Measurements from ENCODE around the gene SLC26A4. TPM values are rescaled to one million over a fixed set of nuclear protein-coding genes. Genes with fewer than 3 reads are reported as not detected.

The SLC26A4 gene
- total and polyA plus RNA-seq, 4 donors = 1.4 to 3.5 (median 2.6) TPM

DNA sequence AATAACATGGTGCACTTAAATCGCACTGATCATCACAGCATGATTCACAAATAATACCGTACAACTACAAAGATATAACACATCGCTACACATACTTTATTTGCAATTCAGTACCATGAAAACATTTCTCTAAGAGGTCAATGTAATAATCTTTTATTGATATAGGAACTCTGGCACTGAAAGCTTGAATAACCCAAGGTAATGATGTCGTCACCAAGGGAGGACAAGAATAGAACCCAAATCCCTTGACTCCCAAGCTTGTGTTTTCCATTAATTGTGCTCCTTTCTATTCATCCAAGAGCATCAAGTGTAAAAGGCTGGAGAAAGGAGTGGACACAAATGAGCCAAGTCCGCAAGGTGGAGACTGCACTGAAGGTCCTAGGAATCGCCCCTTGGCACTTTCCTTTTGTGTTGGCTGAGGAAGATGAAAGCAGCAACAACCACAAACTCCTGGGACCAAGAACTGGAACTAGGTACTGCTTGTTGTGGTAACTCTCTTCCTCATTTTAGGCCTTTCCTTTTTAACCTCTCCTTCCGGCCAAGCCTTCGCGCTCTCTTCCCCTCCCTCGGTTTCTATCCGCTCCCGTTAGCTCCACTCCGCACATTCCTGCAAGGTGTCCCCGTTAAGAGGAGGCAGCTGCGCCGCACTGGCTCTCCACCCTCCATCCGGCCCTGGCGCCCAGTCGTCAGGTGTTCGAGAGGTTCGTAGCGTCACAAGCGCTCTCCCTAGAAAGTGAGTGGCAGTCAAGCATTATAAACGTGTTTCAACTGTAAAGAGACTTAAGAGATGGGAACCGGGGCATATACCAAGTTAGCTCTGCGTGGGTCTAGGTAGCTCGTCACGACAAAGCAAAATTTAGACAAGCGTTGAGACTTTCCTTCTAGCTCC lies 82.3 kb downstream of the SLC26A4 start:
- intact Hi-C loops (cut with DNase I) = loop anchor here (1.0 to 10.0 kb wide), 4 partner anchors 132 to 575 kb away; no protein-coding TSS in a partner anchor
- H3K27me3 ChIP-seq (ENCODE audit: control insufficient read depth in 1 of 2, insufficient read depth in 2 of 2, low read length in 1 of 2) = no peaks in the 10 kb centered on the region
- H3K9me3 ChIP-seq (ENCODE audit: control insufficient read depth, low read length) = no peaks in the 10 kb centered on the region
- H3K36me3 ChIP-seq (ENCODE audit: control insufficient read depth in 1 of 2, insufficient read depth in 2 of 2, low read length in 1 of 2) = no peaks in the 10 kb centered on the region
- H3K27ac ChIP-seq (ENCODE audit: low read depth in 1 of 2, low read length in 2 of 2) = peak overlapping the region; percentile 80 to 87
- WGBS, 2 donors = 14% methylated on average over 29 of the region's 29 CpGs
- DNase-seq = peak; percentile 72 to 82
- peak; percentile 36 for ATAC-seq (ENCODE audit: low FRiP score)
- H3K4me3 ChIP-seq (ENCODE audit: low read length in 2 of 2) = peak overlapping the region; percentile 32 to 57
- peaks cover 2 to 7% of the 10 kb centered on the region in 2 donors for H3K4me1 ChIP-seq (ENCODE audit: control insufficient read depth in 1 of 2, insufficient read depth in 2 of 2, low read length in 2 of 2)

DNA sequence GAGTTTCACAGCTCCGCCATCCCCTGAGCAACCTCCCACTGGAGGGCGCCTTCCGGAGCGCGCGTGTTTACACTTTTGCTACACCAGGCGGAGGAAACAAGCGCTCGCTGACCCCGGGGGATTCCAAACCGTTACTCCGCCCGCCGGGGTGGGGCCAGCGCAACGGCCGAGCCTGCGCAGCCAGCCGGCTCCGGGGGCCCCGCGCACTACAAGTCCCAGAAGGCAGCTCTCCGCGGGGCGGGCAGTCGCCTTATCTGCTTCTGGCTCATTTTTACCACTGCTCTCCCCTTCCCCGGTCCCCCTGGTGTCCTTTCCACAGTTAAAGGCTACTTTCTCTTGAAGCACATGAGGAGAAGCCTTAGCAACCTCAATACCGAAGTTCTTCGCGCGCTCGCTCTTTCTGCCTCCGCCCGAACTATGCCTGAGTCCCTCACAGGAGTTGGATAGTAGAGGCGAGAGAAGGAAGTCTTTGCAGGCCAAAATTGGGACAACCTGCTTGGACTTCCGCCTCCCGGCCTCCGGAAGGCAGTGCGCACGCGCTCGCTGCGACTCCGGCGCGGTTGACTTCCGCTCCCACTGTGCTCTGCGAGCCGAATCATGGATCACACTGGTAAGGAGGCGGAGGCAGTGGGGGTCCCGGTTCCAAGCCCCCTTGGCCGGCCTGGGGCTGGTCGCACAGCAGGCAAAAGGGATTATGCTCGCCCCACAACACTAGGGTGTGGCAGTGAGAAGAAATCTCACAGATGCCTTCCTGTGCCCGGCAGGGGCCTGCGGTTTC lies 83.1 kb downstream of the SLC26A4 start, which contains the start of gene CBLL1:
CBLL1 (plus strand) TSS at position 576 of the 778 bp plus-strand sequence; CDS start at position 598, 22 bp downstream.
- H3K4me1 ChIP-seq (ENCODE audit: control insufficient read depth in 1 of 2, insufficient read depth in 2 of 2, low read length in 2 of 2) = peaks cover 2 to 7% of the 10 kb centered on the region in 2 donors
- WGBS, 2 donors = 0% methylated on average over 56 of the region's 56 CpGs
- DNase-seq = peak; percentile 98 to 99
- no peaks in the 10 kb centered on the region for H3K36me3 ChIP-seq (ENCODE audit: control insufficient read depth in 1 of 2, insufficient read depth in 2 of 2, low read length in 1 of 2)
- H3K4me3 ChIP-seq (ENCODE audit: low read length in 2 of 2) = peak within 1 kb of the TSS; percentile 57 to 81
- no peaks in the 10 kb centered on the region for H3K9me3 ChIP-seq (ENCODE audit: control insufficient read depth, low read length)
- peak within 1 kb of the TSS; percentile 80 to 87 for H3K27ac ChIP-seq (ENCODE audit: low read depth in 1 of 2, low read length in 2 of 2)
- peak; percentile 100 for ATAC-seq (ENCODE audit: low FRiP score)
- H3K27me3 ChIP-seq (ENCODE audit: control insufficient read depth in 1 of 2, insufficient read depth in 2 of 2, low read length in 1 of 2) = no peaks in the 10 kb centered on the region
- intact Hi-C loops (cut with DNase I) = loop anchor here (1.0 to 10.0 kb wide), 4 partner anchors 131 to 575 kb away; no protein-coding TSS in a partner anchor

DNA sequence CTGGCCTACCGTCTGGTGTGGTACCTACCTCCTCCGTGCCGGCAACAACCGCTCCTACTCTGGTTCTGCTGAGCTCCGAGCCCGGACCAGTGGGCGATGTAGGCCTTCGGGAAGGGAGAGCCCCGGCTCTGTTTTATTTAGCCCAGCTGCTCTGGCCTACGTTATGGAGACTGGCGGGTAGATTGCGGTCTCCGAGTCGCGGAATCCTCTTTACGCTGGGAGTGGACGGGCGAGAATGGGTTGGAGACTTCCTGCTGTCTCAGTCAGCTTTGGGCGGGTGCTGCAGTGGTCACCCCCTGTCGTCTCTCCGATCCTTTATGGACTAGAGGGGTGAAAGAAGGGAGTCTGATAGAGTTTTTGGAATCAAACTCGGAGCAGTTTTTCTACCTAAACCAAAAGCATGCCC lies 83.7 kb downstream of the SLC26A4 start:
- Histone ChIP-seq H3K4me3 (ENCODE audit: low read length in 2 of 2) (peak overlapping the region; percentile 56 to 81), H3K36me3 (ENCODE audit: control insufficient read depth in 1 of 2, insufficient read depth in 2 of 2, low read length in 1 of 2) (no peaks in the 10 kb centered on the region), H3K27me3 (ENCODE audit: control insufficient read depth in 1 of 2, insufficient read depth in 2 of 2, low read length in 1 of 2) (no peaks in the 10 kb centered on the region), H3K27ac (ENCODE audit: low read depth in 1 of 2, low read length in 2 of 2) (peak overlapping the region in 1 of 2 donors; percentile 83), H3K9me3 (ENCODE audit: control insufficient read depth, low read length) (no peaks in the 10 kb centered on the region), H3K4me1 (ENCODE audit: control insufficient read depth in 1 of 2, insufficient read depth in 2 of 2, low read length in 2 of 2) (peaks cover 2 to 7% of the 10 kb centered on the region in 2 donors)
- intact Hi-C loops (cut with DNase I) = loop anchor here (5.0 to 10.0 kb wide), 3 partner anchors 130 to 400 kb away; no protein-coding TSS in a partner anchor
- ATAC-seq (ENCODE audit: low FRiP score) (peak; percentile 65), DNase-seq (no peak)
- 0% methylated on average over 22 of the region's 22 CpGs for WGBS, 2 donors

DNA sequence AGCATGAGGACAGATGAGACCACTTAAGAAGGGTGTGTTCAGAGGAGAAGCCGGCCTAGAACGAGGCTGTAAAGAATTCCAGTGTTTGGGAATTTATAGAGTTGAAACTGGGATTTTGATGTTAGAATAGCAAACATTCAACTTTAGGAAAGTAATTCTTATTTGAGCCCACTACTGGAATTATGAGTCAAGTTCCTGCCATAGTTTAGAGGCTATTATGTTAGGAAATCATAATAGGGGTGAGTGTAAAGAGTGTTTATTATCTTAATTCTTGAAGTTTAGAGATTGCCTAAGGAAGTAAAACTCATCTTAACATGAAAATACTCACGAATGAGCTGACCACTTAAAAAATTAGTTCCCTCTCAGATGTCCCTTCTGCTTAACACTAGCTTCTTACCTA lies 85.4 kb downstream of the SLC26A4 start:
- Histone ChIP-seq H3K4me1 (ENCODE audit: control insufficient read depth in 1 of 2, insufficient read depth in 2 of 2, low read length in 2 of 2) (peaks cover 2 to 7% of the 10 kb centered on the region in 2 donors), H3K36me3 (ENCODE audit: control insufficient read depth in 1 of 2, insufficient read depth in 2 of 2, low read length in 1 of 2) (peaks cover 0 to 3% of the 10 kb centered on the region in 2 donors), H3K9me3 (ENCODE audit: control insufficient read depth, low read length) (no peaks in the 10 kb centered on the region), H3K27me3 (ENCODE audit: control insufficient read depth in 1 of 2, insufficient read depth in 2 of 2, low read length in 1 of 2) (no peaks in the 10 kb centered on the region), H3K4me3 (ENCODE audit: low read length in 2 of 2) (no peak overlapping the region), H3K27ac (ENCODE audit: low read depth in 1 of 2, low read length in 2 of 2) (no peak overlapping the region)
- ATAC-seq (ENCODE audit: low FRiP score) = no peak
- WGBS, 2 donors = 63 to 66% methylated on average over 3 of the region's 3 CpGs
- intact Hi-C loops (cut with DNase I) = loop anchor here in 1 of 2 donors (10.0 kb wide), 2 partner anchors 129 to 399 kb away; no protein-coding TSS in a partner anchor
- DNase-seq = no peak

DNA sequence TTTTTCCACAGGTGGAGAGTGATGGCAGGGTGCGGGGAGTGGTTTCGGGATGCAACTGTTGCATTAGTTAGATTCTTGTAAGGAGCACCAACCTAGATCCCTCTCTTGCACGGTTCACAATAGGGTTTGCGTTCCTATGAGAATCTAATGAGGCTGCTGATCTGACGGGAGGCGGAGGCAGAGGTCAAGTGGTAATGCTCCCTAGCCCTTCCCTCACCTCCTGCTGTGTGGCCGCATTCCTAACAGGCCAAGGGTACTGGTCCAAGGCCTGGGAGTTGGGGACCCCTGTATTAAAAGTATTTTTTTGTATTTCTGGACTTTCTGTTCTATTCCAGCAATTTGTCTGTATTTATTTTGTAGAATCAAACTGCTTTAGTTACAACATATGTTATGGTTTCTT lies 90.5 kb downstream of the SLC26A4 start:
- Histone ChIP-seq H3K4me3 (ENCODE audit: low read length in 2 of 2) (no peak overlapping the region), H3K36me3 (ENCODE audit: control insufficient read depth in 1 of 2, insufficient read depth in 2 of 2, low read length in 1 of 2) (peaks cover 3 to 4% of the 10 kb centered on the region in 2 donors), H3K4me1 (ENCODE audit: control insufficient read depth in 1 of 2, insufficient read depth in 2 of 2, low read length in 2 of 2) (no peaks in the 10 kb centered on the region), H3K27ac (ENCODE audit: low read depth in 1 of 2, low read length in 2 of 2) (no peak overlapping the region), H3K9me3 (ENCODE audit: control insufficient read depth, low read length) (no peaks in the 10 kb centered on the region), H3K27me3 (ENCODE audit: control insufficient read depth in 1 of 2, insufficient read depth in 2 of 2, low read length in 1 of 2) (no peaks in the 10 kb centered on the region)
- DNase-seq (no peak), ATAC-seq (ENCODE audit: low FRiP score) (no peak)
- intact Hi-C loops (cut with DNase I) = no loop called here
- WGBS, 2 donors = 93 to 94% methylated on average over 7 of the region's 7 CpGs

DNA sequence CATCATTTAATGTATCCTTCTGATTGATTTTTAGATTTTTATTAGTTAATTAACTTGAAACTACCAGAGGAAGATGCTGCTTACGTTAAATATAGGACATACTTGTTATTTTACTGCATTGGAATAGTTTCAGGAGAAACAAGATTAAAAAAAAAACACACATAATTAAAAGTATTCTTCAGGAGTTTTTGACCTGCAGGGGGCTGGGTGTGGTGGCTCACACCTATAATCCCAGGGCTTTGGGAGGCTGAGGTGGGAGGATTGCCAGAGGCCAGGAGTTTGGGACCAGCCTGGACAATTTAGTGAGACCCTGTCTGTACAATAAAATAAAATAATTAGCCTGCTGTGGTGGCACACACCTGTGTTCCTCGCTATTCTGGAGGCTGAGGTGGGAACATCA lies 94.0 kb downstream of the SLC26A4 start:
- Histone ChIP-seq H3K27ac (ENCODE audit: low read depth in 1 of 2, low read length in 2 of 2) (no peak overlapping the region), H3K27me3 (ENCODE audit: control insufficient read depth in 1 of 2, insufficient read depth in 2 of 2, low read length in 1 of 2) (no peaks in the 10 kb centered on the region), H3K4me3 (ENCODE audit: low read length in 2 of 2) (no peak overlapping the region), H3K36me3 (ENCODE audit: control insufficient read depth in 1 of 2, insufficient read depth in 2 of 2, low read length in 1 of 2) (peaks cover 9 to 11% of the 10 kb centered on the region in 2 donors), H3K9me3 (ENCODE audit: control insufficient read depth, low read length) (no peaks in the 10 kb centered on the region), H3K4me1 (ENCODE audit: control insufficient read depth in 1 of 2, insufficient read depth in 2 of 2, low read length in 2 of 2) (no peaks in the 10 kb centered on the region)
- DNase-seq = no peak
- ATAC-seq (ENCODE audit: low FRiP score) = no peak
- intact Hi-C loops (cut with DNase I) = no loop called here
- 97 to 99% methylated on average over 2 of the region's 2 CpGs for WGBS, 2 donors

DNA sequence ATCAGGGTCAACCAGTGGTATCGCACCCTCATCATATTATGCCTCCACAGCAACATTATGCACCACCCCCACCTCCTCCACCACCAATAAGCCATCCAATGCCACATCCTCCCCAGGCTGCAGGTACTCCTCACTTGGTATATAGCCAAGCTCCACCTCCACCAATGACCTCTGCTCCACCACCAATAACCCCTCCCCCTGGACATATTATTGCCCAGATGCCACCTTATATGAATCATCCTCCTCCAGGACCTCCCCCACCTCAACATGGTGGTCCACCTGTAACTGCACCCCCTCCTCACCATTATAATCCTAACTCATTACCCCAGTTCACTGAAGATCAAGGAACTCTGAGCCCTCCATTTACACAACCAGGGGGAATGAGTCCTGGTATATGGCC lies 98.0 kb downstream of the SLC26A4 start:
- WGBS, 2 donors = 100% methylated on average over 1 of the region's 1 CpG
- no peak for DNase-seq
- Histone ChIP-seq H3K27me3 (ENCODE audit: control insufficient read depth in 1 of 2, insufficient read depth in 2 of 2, low read length in 1 of 2) (no peaks in the 10 kb centered on the region), H3K9me3 (ENCODE audit: control insufficient read depth, low read length) (no peaks in the 10 kb centered on the region), H3K36me3 (ENCODE audit: control insufficient read depth in 1 of 2, insufficient read depth in 2 of 2, low read length in 1 of 2) (peaks cover 8 to 9% of the 10 kb centered on the region in 2 donors), H3K4me3 (ENCODE audit: low read length in 2 of 2) (no peak overlapping the region), H3K27ac (ENCODE audit: low read depth in 1 of 2, low read length in 2 of 2) (no peak overlapping the region), H3K4me1 (ENCODE audit: control insufficient read depth in 1 of 2, insufficient read depth in 2 of 2, low read length in 2 of 2) (no peaks in the 10 kb centered on the region)
- intact Hi-C loops (cut with DNase I) = no loop called here
- no peak for ATAC-seq (ENCODE audit: low FRiP score)

DNA sequence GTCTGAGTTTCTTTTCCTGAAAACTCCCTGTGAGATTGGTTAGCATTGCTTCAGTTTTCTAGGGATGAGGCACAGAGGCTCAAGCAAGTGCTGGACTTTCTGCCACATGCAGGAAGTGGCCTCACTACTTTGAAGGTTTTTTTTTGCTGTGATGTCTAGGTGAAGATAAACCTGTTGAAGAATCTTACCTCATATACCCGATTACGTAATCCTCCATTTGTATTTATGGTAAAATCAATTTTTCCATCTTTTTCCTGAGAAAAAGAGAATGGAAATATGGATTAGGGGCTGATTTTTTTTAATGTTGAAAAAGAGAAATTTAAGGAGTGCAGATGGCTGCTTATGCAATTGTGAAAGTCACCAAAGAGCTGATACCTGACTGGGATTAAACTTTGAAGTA lies 106.8 kb downstream of the SLC26A4 start:
- Histone ChIP-seq H3K27ac (ENCODE audit: low read depth in 1 of 2, low read length in 2 of 2) (no peak overlapping the region), H3K36me3 (ENCODE audit: control insufficient read depth in 1 of 2, insufficient read depth in 2 of 2, low read length in 1 of 2) (no peaks in the 10 kb centered on the region), H3K4me1 (ENCODE audit: control insufficient read depth in 1 of 2, insufficient read depth in 2 of 2, low read length in 2 of 2) (no peaks in the 10 kb centered on the region), H3K27me3 (ENCODE audit: control insufficient read depth in 1 of 2, insufficient read depth in 2 of 2, low read length in 1 of 2) (no peaks in the 10 kb centered on the region), H3K9me3 (ENCODE audit: control insufficient read depth, low read length) (no peaks in the 10 kb centered on the region), H3K4me3 (ENCODE audit: low read length in 2 of 2) (no peak overlapping the region)
- DNase-seq (no peak), ATAC-seq (ENCODE audit: low FRiP score) (no peak)
- WGBS, 2 donors = 98 to 99% methylated on average over 2 of the region's 2 CpGs
- intact Hi-C loops (cut with DNase I) = no loop called here

Measured in aorta (tissue), 5 donors.